ENCODE measurements around the gene SIDT2.
"Not testable (repeated sequence)": the region's sequence is repeated elsewhere in the genome, so short reads cannot be mapped to it uniquely, and the experiment has no call there.

SIDT2 gene

GRCh38 chr11:117205211-117205818, 26.8 kb downstream of the SIDT2 start:
- no peak for DNase-seq

DNA sequence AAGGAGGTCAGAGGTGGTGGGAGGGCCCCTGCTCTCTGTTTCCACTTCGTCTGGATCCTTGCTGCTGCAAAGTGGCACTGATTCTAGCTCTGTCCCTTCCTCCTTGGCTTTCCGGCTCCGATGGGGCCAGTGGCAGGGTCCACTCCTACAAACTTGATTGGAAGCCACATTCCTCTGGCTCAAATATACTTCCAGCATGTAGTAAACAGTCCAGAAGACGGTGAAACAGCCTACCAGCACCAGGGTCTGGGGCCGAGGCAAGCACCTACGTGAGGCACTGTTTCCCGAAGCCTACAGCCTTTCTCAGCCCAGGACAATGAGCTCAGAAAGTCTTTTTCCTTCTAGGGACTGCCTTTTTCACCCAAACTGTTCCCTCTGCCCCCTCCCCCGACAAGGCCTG, 27.6 kb downstream of the SIDT2 start:
- DNase-seq: not testable (repeated sequence)

GRCh38 chr11:117206859-117207258, 28.3 kb downstream of the SIDT2 start:
- not testable (repeated sequence) for DNase-seq

DNA sequence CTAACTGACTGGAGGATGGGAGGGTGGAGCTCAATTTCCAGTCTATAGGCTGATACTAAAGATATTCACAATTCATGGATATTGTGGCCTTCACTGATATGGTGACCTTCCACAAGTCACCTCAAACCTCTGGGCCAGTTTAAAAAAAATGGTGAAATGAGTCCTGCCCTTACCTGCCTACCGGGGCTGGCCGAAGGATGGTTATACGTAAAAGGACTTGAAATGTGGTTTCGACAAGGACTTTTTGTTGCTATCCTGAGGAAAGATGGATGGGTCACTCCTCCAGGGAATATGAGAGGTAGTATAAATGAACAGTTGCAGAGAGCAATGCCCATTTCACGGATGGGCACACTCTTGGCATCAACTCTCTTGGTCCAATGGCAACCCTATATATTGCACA, 28.9 kb downstream of the SIDT2 start:
- DNase-seq: not testable (repeated sequence)

GRCh38 chr11:117208710-117209109, 30.2 kb downstream of the SIDT2 start:
- DNase-seq: not testable (repeated sequence)

DNA sequence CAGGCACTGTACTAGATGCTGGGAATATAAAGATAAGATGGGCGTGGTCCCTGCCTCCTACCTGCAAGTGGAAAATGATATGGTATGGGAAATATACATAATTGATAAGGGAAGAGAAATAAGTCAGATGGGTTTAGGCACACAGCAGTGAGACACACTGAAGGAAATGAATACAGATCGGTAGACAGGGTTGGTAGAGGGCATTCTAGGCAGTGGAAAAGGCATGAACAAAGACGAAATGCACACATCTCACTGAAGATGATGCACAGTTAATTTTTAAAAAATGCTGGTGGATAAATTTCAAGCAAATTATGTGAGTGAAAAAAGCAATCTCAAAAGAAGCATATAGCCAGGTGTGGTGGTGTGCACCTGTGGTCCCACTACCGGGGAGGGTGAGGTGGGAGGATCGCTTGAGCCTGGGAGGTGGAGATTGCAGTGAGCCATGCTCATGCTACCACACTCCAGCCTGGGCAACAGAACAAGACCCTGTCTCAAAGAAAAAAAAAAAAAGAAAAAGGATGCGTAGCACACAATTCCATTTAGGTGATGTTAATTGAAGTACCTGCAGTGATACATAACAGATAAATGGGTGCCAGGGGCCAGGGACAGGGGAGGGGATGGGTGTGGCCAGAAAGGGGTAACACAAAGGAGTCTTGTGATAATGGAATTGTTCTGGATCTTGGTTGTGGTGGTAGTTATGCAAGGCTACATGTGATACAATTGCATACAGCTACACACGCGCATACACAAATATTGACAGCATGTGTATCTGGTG, 31.0 kb downstream of the SIDT2 start:
- not testable (repeated sequence) for DNase-seq

- DNase-seq: no peak
These were observed 32.1 kb downstream of the SIDT2 start for GRCh38 chr11:117210620-117211019.

GRCh38 chr11:117212697-117213355, 34.3 kb downstream of the SIDT2 start:
- no peak for DNase-seq

- DNase-seq: no peak
These were observed 36.0 kb downstream of the SIDT2 start for GRCh38 chr11:117214404-117215110.

GRCh38 chr11:117217141-117218084, 38.9 kb downstream of the SIDT2 start:
- DNase-seq: no peak

GRCh38 chr11:117218133-117218915, 39.8 kb downstream of the SIDT2 start:
- no peak for DNase-seq

DNA sequence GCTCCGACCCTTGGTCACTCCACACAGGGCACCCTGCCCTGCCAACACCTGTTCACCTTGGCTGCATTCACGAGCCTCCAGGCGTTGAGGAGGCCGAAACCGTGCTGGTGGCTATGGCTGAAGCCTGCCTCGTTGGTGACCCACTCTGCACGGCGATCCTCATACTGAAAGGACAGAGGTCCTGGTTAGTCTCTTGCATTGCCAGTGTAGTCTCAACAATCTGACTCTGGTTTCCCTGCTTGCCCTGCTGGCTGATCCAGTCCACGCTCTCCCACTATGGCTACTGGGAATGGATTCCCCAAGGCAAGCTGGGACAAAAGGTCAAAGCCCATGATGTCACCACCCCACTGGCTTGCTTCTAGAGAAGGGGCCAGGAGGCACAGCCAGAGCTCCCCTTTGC, 40.5 kb downstream of the SIDT2 start:
- DNase-seq: no peak

DNA sequence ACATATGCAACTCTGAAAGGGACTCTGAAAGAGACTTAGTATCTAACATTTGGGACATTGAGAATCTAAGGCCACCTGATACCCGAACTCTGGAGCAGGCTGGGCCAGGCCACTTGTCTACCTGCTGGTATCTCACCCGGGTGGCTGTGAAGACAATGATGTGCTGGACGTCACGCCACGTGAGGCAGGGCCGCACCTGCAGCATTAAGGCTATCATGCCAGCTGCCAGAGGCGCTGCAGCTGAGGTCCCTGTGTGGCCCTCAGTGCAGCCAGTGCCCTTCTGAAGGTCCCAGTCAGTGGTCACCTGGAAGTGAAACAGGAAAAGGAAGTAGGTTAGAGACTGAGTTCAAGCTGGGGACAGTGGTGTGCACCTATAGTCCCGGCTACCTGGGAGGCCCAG, 40.9 kb downstream of the SIDT2 start:
- no peak for DNase-seq

DNA sequence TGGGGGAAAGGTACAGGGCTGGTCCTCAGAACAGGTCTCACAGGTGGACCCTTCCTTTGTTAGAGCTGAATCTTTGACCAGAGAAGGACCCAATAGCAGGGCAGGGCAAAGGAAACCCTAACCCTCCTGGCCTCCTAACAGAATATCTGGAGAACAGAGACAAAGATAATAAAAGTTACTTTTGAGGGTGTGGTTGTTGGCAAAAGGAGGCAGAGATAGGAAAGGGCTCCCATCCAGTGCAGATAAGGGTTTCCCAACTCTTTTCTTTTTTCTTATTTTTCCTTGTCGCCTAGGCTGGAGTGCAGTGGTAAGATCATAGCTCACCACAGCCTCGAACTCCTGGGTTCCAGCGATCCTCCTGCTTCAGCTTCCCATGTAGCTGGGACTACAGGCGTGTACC, 41.5 kb downstream of the SIDT2 start:
- no peak for DNase-seq

DNA sequence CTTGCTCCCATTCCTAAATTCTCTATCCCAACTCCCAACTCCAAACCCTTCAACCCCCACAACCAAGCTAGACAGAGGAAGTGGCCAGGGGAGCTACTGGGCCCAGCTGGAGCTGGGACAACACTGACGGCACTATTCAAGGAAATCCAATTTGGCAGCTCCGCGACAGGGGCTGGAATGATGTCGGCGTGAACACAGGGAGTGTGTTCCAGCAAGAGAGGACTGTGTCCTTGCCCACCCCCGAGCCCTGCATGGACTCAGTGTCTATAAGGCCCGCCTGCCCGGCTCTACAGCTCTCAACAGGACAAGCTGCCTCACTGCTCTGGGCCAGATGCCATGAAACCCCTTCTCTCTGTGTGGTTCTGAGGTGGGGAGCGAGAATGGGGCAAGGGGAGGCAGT, 42.0 kb downstream of the SIDT2 start:
- DNase-seq: no peak

DNA sequence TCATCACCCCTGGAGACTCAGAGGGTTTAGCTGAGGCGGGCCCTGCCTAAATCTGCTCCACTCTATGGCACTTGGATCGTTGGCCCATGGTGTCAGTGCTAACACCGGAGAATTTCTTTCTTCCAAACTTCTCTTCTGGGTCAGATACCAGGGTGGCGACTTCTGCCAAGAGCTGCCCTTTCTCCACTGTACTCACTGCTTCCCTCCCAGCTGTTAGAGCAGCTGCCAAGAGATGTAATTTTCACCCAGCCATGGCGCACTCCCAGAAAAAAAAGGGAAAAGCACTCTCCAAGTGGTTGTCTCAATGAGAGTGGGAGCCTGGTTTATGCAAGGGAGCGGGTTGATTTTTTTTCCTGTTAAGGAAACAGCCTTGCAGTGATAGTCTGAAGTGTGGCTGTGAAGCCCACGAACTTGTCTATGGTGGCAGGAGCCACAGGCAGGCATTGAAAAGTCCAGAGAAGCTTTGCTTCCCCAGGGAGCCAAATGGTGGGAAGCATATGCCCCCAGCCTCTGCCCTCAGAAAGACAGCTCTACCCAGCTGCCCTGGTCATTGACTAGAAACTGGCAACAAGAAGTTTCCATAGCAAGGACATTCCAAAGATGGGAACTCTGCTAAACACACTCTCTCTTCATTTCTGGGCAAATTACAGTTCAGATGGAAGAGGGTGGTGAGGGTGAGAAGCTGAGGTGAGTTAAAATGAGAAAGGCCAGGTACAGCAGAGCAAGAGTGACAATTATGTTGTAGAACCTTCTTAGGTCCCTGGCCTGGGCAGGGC, 42.6 kb downstream of the SIDT2 start:
- no peak for DNase-seq

DNA sequence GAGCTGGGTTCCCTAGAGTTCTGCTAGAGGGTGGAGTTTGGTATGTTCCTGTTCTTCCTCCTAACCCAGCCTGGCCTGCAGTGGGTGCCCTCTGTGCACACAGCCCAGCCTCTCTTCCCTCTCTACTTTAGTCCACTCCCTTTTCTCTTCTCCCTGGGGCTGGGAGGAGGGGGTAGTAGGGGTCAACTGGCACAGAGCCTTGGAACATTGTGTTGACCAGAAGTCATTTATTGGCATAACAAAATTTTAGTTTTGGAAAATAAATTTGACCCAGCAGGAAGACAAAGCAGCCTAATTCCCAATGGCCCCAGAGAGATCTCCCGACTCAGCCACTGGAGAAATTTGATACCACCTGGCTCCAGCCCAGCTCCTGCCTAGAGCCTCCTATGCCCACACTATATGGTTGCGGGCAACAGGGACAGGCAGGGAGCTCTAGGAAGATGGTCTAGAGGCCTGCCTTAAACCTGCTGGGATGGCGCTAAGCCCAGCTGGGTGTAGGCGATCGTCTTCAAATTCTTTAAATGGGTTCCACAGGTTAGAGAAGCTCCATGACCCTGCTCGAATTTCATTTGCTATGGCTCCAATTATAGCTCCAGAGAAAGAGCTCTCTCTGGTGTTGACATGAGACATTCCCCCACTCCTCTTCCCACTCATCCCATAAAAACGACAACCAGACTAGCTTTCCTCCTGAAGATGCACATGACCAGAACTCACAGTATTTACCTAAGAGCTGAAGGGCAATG, 43.4 kb downstream of the SIDT2 start:
- DNase-seq: no peak

- DNase-seq: no peak
These were observed 44.6 kb downstream of the SIDT2 start for GRCh38 chr11:117222991-117223740.

Data from effector CD4-positive, alpha-beta T cell (primary cell).